ENCODE measurements around the gene CCNH. TPM values are rescaled to one million over a fixed set of nuclear protein-coding genes. Genes with fewer than 3 reads are reported as not detected.

CCNH gene
- total RNA-seq, 2 experiments from 2014 or later, result 75.9 to 98.4 TPM

- no peaks in the 10 kb centered on the region for H3K4me1 ChIP-seq (ENCODE audit: insufficient read depth, low read length, poor library complexity, severe bottlenecking)
- no peak overlapping the region for H2AFZ ChIP-seq (ENCODE audit: low read length)
- TF ChIP-seq, protein P1, sequence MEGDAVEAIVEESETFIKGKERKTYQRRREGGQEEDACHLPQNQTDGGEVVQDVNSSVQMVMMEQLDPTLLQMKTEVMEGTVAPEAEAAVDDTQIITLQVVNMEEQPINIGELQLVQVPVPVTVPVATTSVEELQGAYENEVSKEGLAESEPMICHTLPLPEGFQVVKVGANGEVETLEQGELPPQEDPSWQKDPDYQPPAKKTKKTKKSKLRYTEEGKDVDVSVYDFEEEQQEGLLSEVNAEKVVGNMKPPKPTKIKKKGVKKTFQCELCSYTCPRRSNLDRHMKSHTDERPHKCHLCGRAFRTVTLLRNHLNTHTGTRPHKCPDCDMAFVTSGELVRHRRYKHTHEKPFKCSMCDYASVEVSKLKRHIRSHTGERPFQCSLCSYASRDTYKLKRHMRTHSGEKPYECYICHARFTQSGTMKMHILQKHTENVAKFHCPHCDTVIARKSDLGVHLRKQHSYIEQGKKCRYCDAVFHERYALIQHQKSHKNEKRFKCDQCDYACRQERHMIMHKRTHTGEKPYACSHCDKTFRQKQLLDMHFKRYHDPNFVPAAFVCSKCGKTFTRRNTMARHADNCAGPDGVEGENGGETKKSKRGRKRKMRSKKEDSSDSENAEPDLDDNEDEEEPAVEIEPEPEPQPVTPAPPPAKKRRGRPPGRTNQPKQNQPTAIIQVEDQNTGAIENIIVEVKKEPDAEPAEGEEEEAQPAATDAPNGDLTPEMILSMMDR (conservative IDR thresholded peaks at IDR 0.05; ENCODE audit: low read length), result no peak
- no peak for TF ChIP-seq EZH2phosphoT487 (IDR thresholded peaks at IDR 0.05; ENCODE audit: borderline replicate concordance, low read depth, low read length)
- POLR2A ChIA-PET, result no interaction called here
- intact Hi-C loops (cut with micrococcal nuclease; ENCODE audit: unreplicated experiment), result no loop called here
- no peak overlapping the region for H3K4me2 ChIP-seq (ENCODE audit: low read length)
- no peaks in the 10 kb centered on the region for H3K9me3 ChIP-seq (ENCODE audit: low read length)
- H3K36me3 ChIP-seq (ENCODE audit: insufficient read depth, low read length), result no peaks in the 10 kb centered on the region
- BruUV-seq (replicated peaks), result no TSS peak
- CTCF ChIA-PET (ENCODE audit: unreplicated experiment), result no interaction called here
- H3K27ac ChIP-seq (ENCODE audit: low read depth, low read length, poor library complexity, severe bottlenecking), result no peak overlapping the region
- no peak overlapping the region for H3K4me3 ChIP-seq (ENCODE audit: low read depth, low read length, poor library complexity, severe bottlenecking)
- DNase-seq (ENCODE audit: low spot score), result no peak
- H3K9me2 ChIP-seq (ENCODE audit: insufficient read depth, low read length), result no peaks in the 10 kb centered on the region
- no peaks in the 10 kb centered on the region for H3K79me2 ChIP-seq (ENCODE audit: insufficient read depth, low read depth, low read length)
- H4K20me1 ChIP-seq (ENCODE audit: insufficient read depth, low read length), result no peaks in the 10 kb centered on the region
These were observed 22.5 kb upstream of the CCNH start for GRCh38 chr5:87435144-87435694.

DNA sequence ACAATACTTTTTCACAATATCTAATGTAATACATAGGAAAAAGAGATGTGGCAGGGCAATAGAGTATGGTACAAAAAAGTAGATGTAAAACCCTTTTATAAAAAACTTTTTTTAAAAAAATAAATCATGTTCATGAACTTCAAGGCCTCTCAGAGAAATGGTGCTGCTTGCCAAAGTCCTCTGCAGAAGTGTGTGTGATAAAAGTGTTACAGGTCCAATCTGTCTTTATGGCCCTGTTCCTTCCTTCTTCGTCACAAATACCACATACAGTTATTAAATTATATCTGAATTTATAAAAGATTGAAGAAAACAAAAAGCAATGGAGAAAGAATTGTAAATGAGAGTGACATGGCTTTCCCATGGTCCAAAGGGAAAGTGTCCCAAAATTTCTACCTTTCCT, 21.7 kb upstream of the CCNH start:
- H3K4me2 ChIP-seq (ENCODE audit: low read length), result no peak overlapping the region
- no peaks in the 10 kb centered on the region for H4K20me1 ChIP-seq (ENCODE audit: insufficient read depth, low read length)
- intact Hi-C loops (cut with micrococcal nuclease; ENCODE audit: unreplicated experiment), result no loop called here
- no peaks in the 10 kb centered on the region for H3K36me3 ChIP-seq (ENCODE audit: insufficient read depth, low read length)
- no peak overlapping the region for H3K27ac ChIP-seq (ENCODE audit: low read depth, low read length, poor library complexity, severe bottlenecking)
- TF ChIP-seq, protein P1 (conservative IDR thresholded peaks at IDR 0.05; ENCODE audit: low read length), result no peak
- TF ChIP-seq EZH2phosphoT487 (IDR thresholded peaks at IDR 0.05; ENCODE audit: borderline replicate concordance, low read depth, low read length), result no peak
- no peaks in the 10 kb centered on the region for H3K79me2 ChIP-seq (ENCODE audit: insufficient read depth, low read depth, low read length)
- H3K9me3 ChIP-seq (ENCODE audit: low read length), result no peaks in the 10 kb centered on the region
- no peak overlapping the region for H2AFZ ChIP-seq (ENCODE audit: low read length)
- ChIA-PET POLR2A (no interaction called here), CTCF (ENCODE audit: unreplicated experiment) (no interaction called here)
- DNase-seq (ENCODE audit: low spot score), result no peak
- H3K4me3 ChIP-seq (ENCODE audit: low read depth, low read length, poor library complexity, severe bottlenecking), result no peak overlapping the region
- BruUV-seq (replicated peaks), result no TSS peak
- H3K4me1 ChIP-seq (ENCODE audit: insufficient read depth, low read length, poor library complexity, severe bottlenecking), result no peaks in the 10 kb centered on the region
- H3K9me2 ChIP-seq (ENCODE audit: insufficient read depth, low read length), result no peaks in the 10 kb centered on the region

- H3K9me2 ChIP-seq (ENCODE audit: insufficient read depth, low read length), result no peaks in the 10 kb centered on the region
- no peak overlapping the region for H2AFZ ChIP-seq (ENCODE audit: low read length)
- ChIA-PET POLR2A (no interaction called here), CTCF (ENCODE audit: unreplicated experiment) (no interaction called here)
- no peak overlapping the region for H3K27ac ChIP-seq (ENCODE audit: low read depth, low read length, poor library complexity, severe bottlenecking)
- H3K36me3 ChIP-seq (ENCODE audit: insufficient read depth, low read length), result no peaks in the 10 kb centered on the region
- no peak for TF ChIP-seq EZH2phosphoT487 (IDR thresholded peaks at IDR 0.05; ENCODE audit: borderline replicate concordance, low read depth, low read length)
- TF ChIP-seq, protein P1 (conservative IDR thresholded peaks at IDR 0.05; ENCODE audit: low read length), result no peak
- intact Hi-C loops (cut with micrococcal nuclease; ENCODE audit: unreplicated experiment), result no loop called here
- H3K79me2 ChIP-seq (ENCODE audit: insufficient read depth, low read depth, low read length), result no peaks in the 10 kb centered on the region
- H3K4me3 ChIP-seq (ENCODE audit: low read depth, low read length, poor library complexity, severe bottlenecking), result no peak overlapping the region
- no peaks in the 10 kb centered on the region for H3K9me3 ChIP-seq (ENCODE audit: low read length)
- no peaks in the 10 kb centered on the region for H4K20me1 ChIP-seq (ENCODE audit: insufficient read depth, low read length)
- no peak for DNase-seq (ENCODE audit: low spot score)
- no TSS peak for BruUV-seq (replicated peaks)
- no peak overlapping the region for H3K4me2 ChIP-seq (ENCODE audit: low read length)
- H3K4me1 ChIP-seq (ENCODE audit: insufficient read depth, low read length, poor library complexity, severe bottlenecking), result no peaks in the 10 kb centered on the region
These were observed 21.2 kb upstream of the CCNH start for GRCh38 chr5:87433945-87434344.
